Right lobe of liver (tissue), 6 donors: ENCODE results near the gene ISY1. TPM values are rescaled to one million over a fixed set of nuclear protein-coding genes. Genes with fewer than 3 reads are reported as not detected.

Source experiments
- ATAC-seq, 4 donors: fragments of 200-7000 bp; cut with Tn5 transposase; one replicate each; pipeline ENCODE4 v1.9.1; 2020; ENCODE audit warnings: mild to moderate bottlenecking in 4 of 4, moderate library complexity in 4 of 4
- DNase-seq, 3 donors: peaks; one replicate each; pipeline ENCODE4 v3.0.0-alpha.2; 2020
- H3K27ac ChIP-seq, 3 donors: fragments of 200-600 bp; one replicate each; pipeline ENCODE4 v1.8.0; 2022
- H3K27me3 ChIP-seq, 2 donors: fragments of 200-600 bp; one replicate each; pipeline ENCODE4 v1.8.0; 2022
- H3K36me3 ChIP-seq, 4 donors: fragments of 200-600 bp; sonication (generic) in 1 of 4; one replicate each; pipeline versions ENCODE4 v1.5.1 to v1.8.0; 2017 to 2022; ENCODE audit warnings: control low read depth in 1 of 4
- H3K4me1 ChIP-seq, 4 donors: fragments of 200-600 bp; sonication (generic) in 1 of 4; one replicate each; pipeline versions ENCODE4 v1.5.1 to v1.8.0; 2017 to 2022; ENCODE audit warnings: control low read depth in 1 of 4
- H3K4me3 ChIP-seq, 3 donors: fragments of 200-600 bp; one replicate each; pipeline ENCODE4 v1.8.0; 2022
- H3K9me3 ChIP-seq, 4 donors: fragments of 200-600 bp; sonication (generic) in 1 of 4; one replicate each; pipeline versions ENCODE4 v1.5.1 to v1.8.0; 2017 to 2022; ENCODE audit warnings: control low read depth in 1 of 4
- POLR2A ChIP-seq: fragments of 450-650 bp; IDR thresholded peaks from one replicate; pipeline ENCODE4 v1.6.1; 2017; ENCODE audit warnings: antibody characterized with exemption, mild to moderate bottlenecking
- WGBS: methylation state at CpG from one replicate; pipeline ENCODE4 v1.1.6; 2018; ENCODE audit warnings: low coverage, low lambda C conversion rate; ENCODE audit not compliant: insufficient coverage; ENCODE audit errors: missing lambda C conversion rate; 5-methylcytosine and 5-hydroxymethylcytosine counted together
- intact Hi-C, 2 donors: fragments of 100-400 bp; cut with DNase I; formaldehyde crosslinking; loops; one replicate each; pipeline versions ENCODE4 v1.11.2 to v1.14.1; 2022
- total RNA-seq, 6 experiments: library from RNA; depleted of rRNA in 2 of 6; stranded (reverse); fragments of >200 nt in 2 of 6; fragmentation: NEBNext Ultra II Directional in 3 of 6; extraction: Animal tissue kit (Norgen Biotek cat#: 25700) in 3 of 6; gene quantifications; one replicate each; pipeline versions ENCODE4 v1.1.0 to v1.2.4, GENCODE V29; 2016 to 2023
- TF ChIP-seq, protein P1 (sequence below), 4 donors: fragments of 200-600 bp in 3 of 4; fragments of 450-650 bp in 1 of 4; IDR thresholded peaks; one replicate each; pipeline versions ENCODE4 v1.5.1 to v1.8.0; 2016 to 2022; ENCODE audit warnings: antibody characterized with exemption in 4 of 4, mild to moderate bottlenecking in 2 of 4
- donor health status: DM: no; HTN: yes; CAD: no.
- donor health status: DM: no; HTN: no; CAD: no.
- donor health status: DM: no; HTN: no; CAD: no.
- donor health status: DM: no; HTN: yes; CAD: no.
- donor health status: DM: no; HTN: yes; CAD: no.

ISY1 gene
- total RNA-seq, 6 experiments from 2014 or later: 2.8 to 10.8 (median 8.9) TPM

GRCh38 chr3:129126726-129127280 lies 34.1 kb downstream of the ISY1 start:
- no peak overlapping the region for H3K4me3 ChIP-seq
- TF ChIP-seq, protein P1, sequence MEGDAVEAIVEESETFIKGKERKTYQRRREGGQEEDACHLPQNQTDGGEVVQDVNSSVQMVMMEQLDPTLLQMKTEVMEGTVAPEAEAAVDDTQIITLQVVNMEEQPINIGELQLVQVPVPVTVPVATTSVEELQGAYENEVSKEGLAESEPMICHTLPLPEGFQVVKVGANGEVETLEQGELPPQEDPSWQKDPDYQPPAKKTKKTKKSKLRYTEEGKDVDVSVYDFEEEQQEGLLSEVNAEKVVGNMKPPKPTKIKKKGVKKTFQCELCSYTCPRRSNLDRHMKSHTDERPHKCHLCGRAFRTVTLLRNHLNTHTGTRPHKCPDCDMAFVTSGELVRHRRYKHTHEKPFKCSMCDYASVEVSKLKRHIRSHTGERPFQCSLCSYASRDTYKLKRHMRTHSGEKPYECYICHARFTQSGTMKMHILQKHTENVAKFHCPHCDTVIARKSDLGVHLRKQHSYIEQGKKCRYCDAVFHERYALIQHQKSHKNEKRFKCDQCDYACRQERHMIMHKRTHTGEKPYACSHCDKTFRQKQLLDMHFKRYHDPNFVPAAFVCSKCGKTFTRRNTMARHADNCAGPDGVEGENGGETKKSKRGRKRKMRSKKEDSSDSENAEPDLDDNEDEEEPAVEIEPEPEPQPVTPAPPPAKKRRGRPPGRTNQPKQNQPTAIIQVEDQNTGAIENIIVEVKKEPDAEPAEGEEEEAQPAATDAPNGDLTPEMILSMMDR (IDR thresholded peaks at IDR 0.05): no peak
- TF ChIP-seq POLR2A: no peak
- no peak for ATAC-seq
- peaks cover 0 to 26% (median 7%) of the 10 kb centered on the region in 4 donors for H3K4me1 ChIP-seq
- 75% methylated on average over 3 of the region's 9 CpGs for WGBS
- no peaks in the 10 kb centered on the region for H3K27me3 ChIP-seq
- intact Hi-C loops: no loop called here
- no peak for DNase-seq
- peaks cover 0 to 28% (median 12%) of the 10 kb centered on the region in 4 donors for H3K36me3 ChIP-seq
- H3K27ac ChIP-seq: no peak overlapping the region
- H3K9me3 ChIP-seq: no peaks in the 10 kb centered on the region

- Histone ChIP-seq H3K4me3 (no peak overlapping the region), H3K27me3 (no peaks in the 10 kb centered on the region), H3K4me1 (peaks cover 0 to 22% (median 8%) of the 10 kb centered on the region in 4 donors), H3K36me3 (peaks cover 0 to 2% (median 0%) of the 10 kb centered on the region in 4 donors), H3K27ac (peak overlapping the region in 2 of 3 donors; percentile 47 to 67), H3K9me3 (no peaks in the 10 kb centered on the region)
- TF ChIP-seq, protein P1 (IDR thresholded peaks at IDR 0.05): no peak
- TF ChIP-seq POLR2A: no peak
- intact Hi-C loops: no loop called here
- 32% methylated on average over 3 of the region's 5 CpGs for WGBS
- peak in 2 of 4 donors; percentile 1 to 5 for ATAC-seq
- peak in 1 of 3 donors; percentile 63 for DNase-seq
Observed at GRCh38 chr3:129123314-129124060, 37.4 kb downstream of the ISY1 start.

GRCh38 chr3:129122412-129123011 lies 38.4 kb downstream of the ISY1 start:
- peaks cover 0 to 32% (median 13%) of the 10 kb centered on the region in 4 donors for H3K4me1 ChIP-seq
- no peaks in the 10 kb centered on the region for H3K36me3 ChIP-seq
- 40% methylated on average over 3 of the region's 18 CpGs for WGBS
- intact Hi-C loops: no loop called here
- no peaks in the 10 kb centered on the region for H3K27me3 ChIP-seq
- ATAC-seq: no peak
- no peak overlapping the region for H3K4me3 ChIP-seq
- no peaks in the 10 kb centered on the region for H3K9me3 ChIP-seq
- no peak for TF ChIP-seq POLR2A
- TF ChIP-seq, protein P1 (IDR thresholded peaks at IDR 0.05): no peak
- H3K27ac ChIP-seq: peak overlapping the region in 2 of 3 donors; percentile 47 to 67
- no peak for DNase-seq

DNA sequence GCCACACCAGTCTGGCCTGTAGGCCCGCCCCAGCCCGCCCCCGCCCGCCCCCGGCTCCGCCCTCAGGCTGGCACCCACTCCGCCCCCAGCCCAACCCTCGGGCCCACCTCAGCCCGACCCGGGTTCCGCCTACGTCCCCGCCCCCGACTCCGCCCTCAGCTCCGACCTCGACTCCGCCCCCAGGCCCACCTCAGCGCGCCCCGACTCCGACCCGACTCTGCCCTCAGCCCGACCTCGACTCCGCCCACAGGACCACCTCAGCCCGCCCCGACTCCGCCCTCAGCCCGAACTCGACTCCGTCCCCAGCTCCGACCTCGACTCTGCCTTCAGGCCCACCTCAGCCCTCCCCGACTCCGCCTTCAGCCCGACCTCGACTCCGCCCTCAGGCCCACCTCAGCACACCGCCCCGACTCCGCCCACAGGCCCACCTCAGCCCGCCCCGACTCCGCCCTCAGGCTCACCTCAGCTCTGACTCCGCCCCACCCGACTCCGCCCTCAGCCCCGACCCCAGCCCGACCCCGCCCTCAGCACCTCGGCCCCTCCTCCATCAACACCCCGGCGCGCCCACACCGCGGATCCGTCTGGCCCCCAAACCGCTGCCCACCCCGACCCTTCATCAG lies 39.0 kb downstream of the ISY1 start, which contains the start of gene RAB43:
Gene RAB43, minus strand, starts transcription at position 13 of the 620 bp plus-strand sequence. CDS start 315 bp downstream, outside the sequence.
- H3K9me3 ChIP-seq: no peaks in the 10 kb centered on the region
- intact Hi-C loops: no loop called here

More for the DNA sequence above, 39.0 kb downstream of the ISY1 start, which contains the start of gene RAB43:
- Histone ChIP-seq H3K27me3 (no peaks in the 10 kb centered on the region), H3K36me3 (no peaks in the 10 kb centered on the region), H3K4me1 (peaks cover 0 to 38% (median 16%) of the 10 kb centered on the region in 4 donors), H3K4me3 (peak within 1 kb of the TSS; percentile 80 to 97 (median 90)), H3K27ac (peak within 1 kb of the TSS; percentile 95 to 97 (median 96))
- WGBS: 10% methylated on average over 20 of the region's 60 CpGs
- DNase-seq: peak; percentile 96 to 97 (median 96)
- TF ChIP-seq POLR2A: no peak
- TF ChIP-seq, protein P1 (IDR thresholded peaks at IDR 0.05): no peak
- ATAC-seq: peak; percentile 65 to 83 (median 70)
